ENCODE measurements around the gene CCDC197.

GRCh38 chr14:94040247-94040646, 43.1 kb downstream of the CCDC197 start:
- TF ChIP-seq EGR1 (IDR thresholded peaks at IDR 0.05): no peak
- no peak for TF ChIP-seq USF1 (IDR thresholded peaks at IDR 0.05)
- no peak for TF ChIP-seq CEBPB (IDR thresholded peaks at IDR 0.05)
- TF ChIP-seq MAX (IDR thresholded peaks at IDR 0.05): no peak
- TF ChIP-seq FOXM1 (IDR thresholded peaks at IDR 0.05; ENCODE audit: borderline replicate concordance, low read depth): no peak
- no peak for TF ChIP-seq TCF12 (IDR thresholded peaks at IDR 0.05; ENCODE audit: low read depth)
- TF ChIP-seq TEAD4 (IDR thresholded peaks at IDR 0.05): no peak
- no peak for TF ChIP-seq NFIC (IDR thresholded peaks at IDR 0.05)
- TF ChIP-seq RAD21 (IDR thresholded peaks at IDR 0.05; ENCODE audit: low read depth): no peak
- no peak for TF ChIP-seq CREB1 (IDR thresholded peaks at IDR 0.05; ENCODE audit: low read depth)
- no peak for TF ChIP-seq TAF1 (IDR thresholded peaks at IDR 0.05; ENCODE audit: low read depth)
- TF ChIP-seq EP300 (IDR thresholded peaks at IDR 0.05; ENCODE audit: borderline replicate concordance): no peak
- TF ChIP-seq REST (IDR thresholded peaks at IDR 0.05; ENCODE audit: low read depth): no peak
- TF ChIP-seq YY1 (IDR thresholded peaks at IDR 0.05; ENCODE audit: low read depth): no peak
